ENCODE results near the gene DOCK11. TPM values are rescaled to one million over a fixed set of nuclear protein-coding genes. Genes with fewer than 3 reads are reported as not detected.
"Not testable (repeated sequence)": the region's sequence is repeated elsewhere in the genome, so short reads cannot be mapped to it uniquely, and the experiment has no call there.

The DOCK11 gene
- total RNA-seq, 1 experiment from 2014 or later, result 13.1 TPM

DNA sequence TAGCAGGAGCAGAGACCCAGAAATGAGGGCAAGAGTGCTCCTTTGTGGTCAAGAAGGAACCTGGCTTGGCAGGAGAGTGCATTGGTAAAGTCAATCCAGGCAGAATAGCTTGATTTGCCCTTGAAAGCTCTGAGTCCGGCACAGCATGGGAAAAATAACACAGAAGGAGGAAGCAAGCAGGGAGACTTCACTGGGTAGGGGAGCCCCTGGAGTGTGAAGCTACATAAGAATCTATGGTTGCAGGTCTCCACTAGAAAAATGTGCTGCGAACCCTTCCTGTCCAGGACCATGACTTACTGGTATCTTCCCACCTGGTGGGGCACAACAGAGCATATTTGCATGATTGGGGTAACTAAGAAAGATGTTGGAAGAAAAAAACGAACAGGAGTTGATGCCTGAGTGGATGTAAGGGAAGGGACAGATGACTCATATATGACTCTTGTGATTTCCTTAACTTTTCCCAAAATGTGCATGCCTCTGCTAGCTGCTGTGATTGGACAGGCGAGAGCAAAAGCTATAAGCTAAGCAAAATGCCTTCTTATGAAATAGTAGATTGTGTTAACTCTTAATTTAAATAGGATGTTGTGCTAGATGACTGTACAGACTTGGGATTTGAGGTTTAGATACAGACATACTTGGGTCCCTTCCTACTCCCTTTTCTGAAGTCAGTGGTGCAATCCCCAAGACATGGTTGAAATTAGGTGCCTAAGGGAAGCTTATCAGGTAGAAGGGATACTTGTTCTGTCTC, 235.1 kb downstream of the DOCK11 start:
- ATAC-seq (no peak), DNase-seq (ENCODE audit: low spot score) (no peak)
- Mint-ChIP-seq H3K4me1 (peaks cover 35% of the 10 kb centered on the region), H3K36me3 (no peaks in the 10 kb centered on the region), H3K4me3 (no peak overlapping the region; the same call in 1 of the 2 replicates), H3K27me3 (ENCODE audit: low read depth) (peaks cover 22% of the 10 kb centered on the region), H3K9me3 (0 out of 2 replicates have a peak, but pooled peaks cover 4% of the 10 kb centered on the region), H3K27ac (no peak overlapping the region)
- POLR2A ChIA-PET, result no interaction called here
- CTCF ChIA-PET, result no interaction called here
- TF ChIP-seq RELA (CRISPR knock-in tag; IDR thresholded peaks at IDR 0.05; ENCODE audit: borderline replicate concordance), result no peak
- TF ChIP-seq CREB1 (CRISPR knock-in tag; IDR thresholded peaks at IDR 0.05), result no peak
- TF ChIP-seq JUN (CRISPR knock-in tag; IDR thresholded peaks at IDR 0.05), result no peak
- no peak for TF ChIP-seq ZNF138 (CRISPR knock-in tag; conservative IDR thresholded peaks at IDR 0.05)
- TF ChIP-seq, protein P1, sequence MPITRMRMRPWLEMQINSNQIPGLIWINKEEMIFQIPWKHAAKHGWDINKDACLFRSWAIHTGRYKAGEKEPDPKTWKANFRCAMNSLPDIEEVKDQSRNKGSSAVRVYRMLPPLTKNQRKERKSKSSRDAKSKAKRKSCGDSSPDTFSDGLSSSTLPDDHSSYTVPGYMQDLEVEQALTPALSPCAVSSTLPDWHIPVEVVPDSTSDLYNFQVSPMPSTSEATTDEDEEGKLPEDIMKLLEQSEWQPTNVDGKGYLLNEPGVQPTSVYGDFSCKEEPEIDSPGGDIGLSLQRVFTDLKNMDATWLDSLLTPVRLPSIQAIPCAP (CRISPR knock-in tag; IDR thresholded peaks at IDR 0.05), result no peak
- peak; percentile 51 for TF ChIP-seq ZNF423 (CRISPR knock-in tag; IDR thresholded peaks at IDR 0.05)
- TF ChIP-seq, protein P2, sequence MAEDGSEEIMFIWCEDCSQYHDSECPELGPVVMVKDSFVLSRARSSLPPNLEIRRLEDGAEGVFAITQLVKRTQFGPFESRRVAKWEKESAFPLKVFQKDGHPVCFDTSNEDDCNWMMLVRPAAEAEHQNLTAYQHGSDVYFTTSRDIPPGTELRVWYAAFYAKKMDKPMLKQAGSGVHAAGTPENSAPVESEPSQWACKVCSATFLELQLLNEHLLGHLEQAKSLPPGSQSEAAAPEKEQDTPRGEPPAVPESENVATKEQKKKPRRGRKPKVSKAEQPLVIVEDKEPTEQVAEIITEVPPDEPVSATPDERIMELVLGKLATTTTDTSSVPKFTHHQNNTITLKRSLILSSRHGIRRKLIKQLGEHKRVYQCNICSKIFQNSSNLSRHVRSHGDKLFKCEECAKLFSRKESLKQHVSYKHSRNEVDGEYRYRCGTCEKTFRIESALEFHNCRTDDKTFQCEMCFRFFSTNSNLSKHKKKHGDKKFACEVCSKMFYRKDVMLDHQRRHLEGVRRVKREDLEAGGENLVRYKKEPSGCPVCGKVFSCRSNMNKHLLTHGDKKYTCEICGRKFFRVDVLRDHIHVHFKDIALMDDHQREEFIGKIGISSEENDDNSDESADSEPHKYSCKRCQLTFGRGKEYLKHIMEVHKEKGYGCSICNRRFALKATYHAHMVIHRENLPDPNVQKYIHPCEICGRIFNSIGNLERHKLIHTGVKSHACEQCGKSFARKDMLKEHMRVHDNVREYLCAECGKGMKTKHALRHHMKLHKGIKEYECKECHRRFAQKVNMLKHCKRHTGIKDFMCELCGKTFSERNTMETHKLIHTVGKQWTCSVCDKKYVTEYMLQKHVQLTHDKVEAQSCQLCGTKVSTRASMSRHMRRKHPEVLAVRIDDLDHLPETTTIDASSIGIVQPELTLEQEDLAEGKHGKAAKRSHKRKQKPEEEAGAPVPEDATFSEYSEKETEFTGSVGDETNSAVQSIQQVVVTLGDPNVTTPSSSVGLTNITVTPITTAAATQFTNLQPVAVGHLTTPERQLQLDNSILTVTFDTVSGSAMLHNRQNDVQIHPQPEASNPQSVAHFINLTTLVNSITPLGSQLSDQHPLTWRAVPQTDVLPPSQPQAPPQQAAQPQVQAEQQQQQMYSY (CRISPR knock-in tag; IDR thresholded peaks at IDR 0.05), result peak; percentile 61
- no peak for TF ChIP-seq GTF2I (CRISPR knock-in tag; conservative IDR thresholded peaks at IDR 0.05)
- TF ChIP-seq, protein P3, sequence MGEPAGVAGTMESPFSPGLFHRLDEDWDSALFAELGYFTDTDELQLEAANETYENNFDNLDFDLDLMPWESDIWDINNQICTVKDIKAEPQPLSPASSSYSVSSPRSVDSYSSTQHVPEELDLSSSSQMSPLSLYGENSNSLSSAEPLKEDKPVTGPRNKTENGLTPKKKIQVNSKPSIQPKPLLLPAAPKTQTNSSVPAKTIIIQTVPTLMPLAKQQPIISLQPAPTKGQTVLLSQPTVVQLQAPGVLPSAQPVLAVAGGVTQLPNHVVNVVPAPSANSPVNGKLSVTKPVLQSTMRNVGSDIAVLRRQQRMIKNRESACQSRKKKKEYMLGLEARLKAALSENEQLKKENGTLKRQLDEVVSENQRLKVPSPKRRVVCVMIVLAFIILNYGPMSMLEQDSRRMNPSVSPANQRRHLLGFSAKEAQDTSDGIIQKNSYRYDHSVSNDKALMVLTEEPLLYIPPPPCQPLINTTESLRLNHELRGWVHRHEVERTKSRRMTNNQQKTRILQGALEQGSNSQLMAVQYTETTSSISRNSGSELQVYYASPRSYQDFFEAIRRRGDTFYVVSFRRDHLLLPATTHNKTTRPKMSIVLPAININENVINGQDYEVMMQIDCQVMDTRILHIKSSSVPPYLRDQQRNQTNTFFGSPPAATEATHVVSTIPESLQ (CRISPR knock-in tag; IDR thresholded peaks at IDR 0.05), result no peak
- TF ChIP-seq E2F4 (CRISPR knock-in tag; IDR thresholded peaks at IDR 0.05; ENCODE audit: borderline replicate concordance, low read depth), result no peak
- no peak for TF ChIP-seq NFATC4 (CRISPR knock-in tag; IDR thresholded peaks at IDR 0.05)

GRCh38 chrX:118732551-118732950, 236.9 kb downstream of the DOCK11 start:
- H3K36me3 Mint-ChIP-seq; ATAC-seq; POLR2A ChIA-PET; H3K4me3 Mint-ChIP-seq; H3K27ac Mint-ChIP-seq; DNase-seq (ENCODE audit: low spot score); CTCF ChIA-PET; H3K9me3 Mint-ChIP-seq: not testable (repeated sequence)
- H3K4me1 Mint-ChIP-seq, result peaks cover 26% of the 10 kb centered on the region
- H3K27me3 Mint-ChIP-seq (ENCODE audit: low read depth), result peaks cover 22% of the 10 kb centered on the region

DNA sequence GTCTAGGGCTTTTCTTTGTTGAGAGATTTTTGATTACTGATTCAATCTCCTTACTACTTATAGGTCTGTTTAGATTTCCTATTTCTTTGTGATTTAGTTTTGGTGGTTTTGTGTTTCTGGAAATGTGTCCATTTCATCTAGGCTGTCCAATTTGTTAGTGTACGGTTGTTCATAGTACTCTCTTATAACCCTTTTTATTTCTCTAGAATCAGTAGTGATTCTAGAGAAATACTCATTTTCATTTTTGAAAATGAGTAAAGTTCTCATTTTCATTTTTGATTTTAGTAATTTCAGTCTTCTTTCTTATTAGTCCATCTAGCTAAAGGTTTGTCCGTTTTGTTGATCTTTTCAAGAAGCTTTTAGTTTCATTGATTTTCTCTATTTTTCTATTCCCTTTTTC, 239.3 kb downstream of the DOCK11 start:
- Mint-ChIP-seq H3K36me3 (peaks cover 3% of the 10 kb centered on the region; the same call in 1 of the 2 replicates), H3K9me3 (peaks cover 7% of the 10 kb centered on the region; the same call in 1 of the 2 replicates), H3K4me1 (peaks cover 11% of the 10 kb centered on the region), H3K27ac (no peak overlapping the region), H3K27me3 (ENCODE audit: low read depth) (peaks cover 11% of the 10 kb centered on the region), H3K4me3 (no peak overlapping the region)
- ChIA-PET CTCF (no interaction called here), POLR2A (no interaction called here)
- no peak for ATAC-seq
- no peak for DNase-seq (ENCODE audit: low spot score)
- TF ChIP-seq E2F5 (CRISPR knock-in tag; IDR thresholded peaks at IDR 0.05) (no peak), ETV6 (CRISPR knock-in tag; IDR thresholded peaks at IDR 0.05) (no peak), E2F1 (CRISPR knock-in tag; IDR thresholded peaks at IDR 0.05) (no peak), RELA (CRISPR knock-in tag; IDR thresholded peaks at IDR 0.05; ENCODE audit: borderline replicate concordance) (no peak), MYBL2 (CRISPR knock-in tag; IDR thresholded peaks at IDR 0.05) (no peak), ZNF512 (CRISPR knock-in tag; IDR thresholded peaks at IDR 0.05; ENCODE audit: borderline replicate concordance) (no peak), SMAD3 (CRISPR knock-in tag; IDR thresholded peaks at IDR 0.05; ENCODE audit: borderline replicate concordance) (no peak), JAZF1 (CRISPR knock-in tag; IDR thresholded peaks at IDR 0.05) (no peak), CREB1 (CRISPR knock-in tag; IDR thresholded peaks at IDR 0.05) (no peak)
